Stimulated activated CD8-positive, alpha-beta memory T cell treated with anti-CD3 and anti-CD28 coated beads, Interleukin-7, amount 100 ng/mL, for 48 hours (primary cell): ENCODE measurements around the gene VWCE.

Experiments used
- DNase-seq, 2 donors: peaks; one replicate each; pipeline ENCODE4 v3.0.0-alpha.2; 2020; ENCODE audit warnings: low read depth in 1 of 2; ENCODE audit errors: extremely low read depth in 1 of 2

VWCE gene, protein sequence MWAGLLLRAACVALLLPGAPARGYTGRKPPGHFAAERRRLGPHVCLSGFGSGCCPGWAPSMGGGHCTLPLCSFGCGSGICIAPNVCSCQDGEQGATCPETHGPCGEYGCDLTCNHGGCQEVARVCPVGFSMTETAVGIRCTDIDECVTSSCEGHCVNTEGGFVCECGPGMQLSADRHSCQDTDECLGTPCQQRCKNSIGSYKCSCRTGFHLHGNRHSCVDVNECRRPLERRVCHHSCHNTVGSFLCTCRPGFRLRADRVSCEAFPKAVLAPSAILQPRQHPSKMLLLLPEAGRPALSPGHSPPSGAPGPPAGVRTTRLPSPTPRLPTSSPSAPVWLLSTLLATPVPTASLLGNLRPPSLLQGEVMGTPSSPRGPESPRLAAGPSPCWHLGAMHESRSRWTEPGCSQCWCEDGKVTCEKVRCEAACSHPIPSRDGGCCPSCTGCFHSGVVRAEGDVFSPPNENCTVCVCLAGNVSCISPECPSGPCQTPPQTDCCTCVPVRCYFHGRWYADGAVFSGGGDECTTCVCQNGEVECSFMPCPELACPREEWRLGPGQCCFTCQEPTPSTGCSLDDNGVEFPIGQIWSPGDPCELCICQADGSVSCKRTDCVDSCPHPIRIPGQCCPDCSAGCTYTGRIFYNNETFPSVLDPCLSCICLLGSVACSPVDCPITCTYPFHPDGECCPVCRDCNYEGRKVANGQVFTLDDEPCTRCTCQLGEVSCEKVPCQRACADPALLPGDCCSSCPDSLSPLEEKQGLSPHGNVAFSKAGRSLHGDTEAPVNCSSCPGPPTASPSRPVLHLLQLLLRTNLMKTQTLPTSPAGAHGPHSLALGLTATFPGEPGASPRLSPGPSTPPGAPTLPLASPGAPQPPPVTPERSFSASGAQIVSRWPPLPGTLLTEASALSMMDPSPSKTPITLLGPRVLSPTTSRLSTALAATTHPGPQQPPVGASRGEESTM

DNA sequence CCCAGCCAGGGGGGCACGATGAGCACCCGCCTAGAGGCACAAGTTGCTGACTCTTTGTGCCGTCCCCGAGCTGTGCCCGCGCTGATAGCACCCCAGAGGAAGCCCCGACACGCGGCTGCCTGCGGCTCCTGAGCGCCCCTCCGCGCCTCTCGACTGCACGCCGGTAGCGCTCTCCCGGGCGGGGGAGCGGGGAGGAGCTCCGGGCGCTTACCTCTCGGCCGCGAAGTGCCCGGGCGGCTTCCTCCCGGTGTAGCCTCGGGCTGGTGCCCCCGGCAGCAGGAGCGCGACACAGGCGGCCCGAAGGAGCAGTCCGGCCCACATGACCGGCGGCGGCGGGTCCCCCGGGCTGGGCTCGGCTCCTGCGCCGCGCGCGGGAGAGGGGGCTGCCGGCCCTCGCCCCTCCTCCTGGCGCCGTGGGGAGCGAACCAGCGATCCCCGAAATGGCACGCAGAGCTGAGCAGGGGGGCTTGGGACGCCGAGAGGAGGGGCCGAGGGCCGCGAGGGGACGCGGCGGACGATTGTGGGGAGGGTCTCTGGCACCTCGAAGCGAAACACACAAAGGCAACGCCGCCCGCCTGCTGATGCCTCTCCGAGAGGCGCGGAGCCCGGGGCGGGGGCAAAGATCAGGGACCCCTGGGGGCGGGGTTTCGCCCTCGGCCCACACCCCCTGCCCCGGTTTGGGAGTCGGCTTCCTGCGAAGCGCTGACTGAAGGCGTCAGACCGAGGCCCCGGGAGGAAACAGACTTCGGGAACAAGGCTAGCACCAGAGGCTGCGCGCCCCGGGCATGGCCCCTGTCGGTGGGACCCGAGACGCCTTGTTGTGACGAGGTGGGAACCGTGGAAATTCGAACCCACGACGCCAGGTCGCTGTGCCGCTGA, at the start of gene VWCE:
VWCE (minus strand) TSS at position 600 of the 879 bp plus-strand sequence; CDS start at position 321, 279 bp downstream.
- peak; percentile 55 to 56 for DNase-seq

- DNase-seq, result no peak
Observed at GRCh38 chr11:61343792-61344745, 49.0 kb upstream of the VWCE start.

DNA sequence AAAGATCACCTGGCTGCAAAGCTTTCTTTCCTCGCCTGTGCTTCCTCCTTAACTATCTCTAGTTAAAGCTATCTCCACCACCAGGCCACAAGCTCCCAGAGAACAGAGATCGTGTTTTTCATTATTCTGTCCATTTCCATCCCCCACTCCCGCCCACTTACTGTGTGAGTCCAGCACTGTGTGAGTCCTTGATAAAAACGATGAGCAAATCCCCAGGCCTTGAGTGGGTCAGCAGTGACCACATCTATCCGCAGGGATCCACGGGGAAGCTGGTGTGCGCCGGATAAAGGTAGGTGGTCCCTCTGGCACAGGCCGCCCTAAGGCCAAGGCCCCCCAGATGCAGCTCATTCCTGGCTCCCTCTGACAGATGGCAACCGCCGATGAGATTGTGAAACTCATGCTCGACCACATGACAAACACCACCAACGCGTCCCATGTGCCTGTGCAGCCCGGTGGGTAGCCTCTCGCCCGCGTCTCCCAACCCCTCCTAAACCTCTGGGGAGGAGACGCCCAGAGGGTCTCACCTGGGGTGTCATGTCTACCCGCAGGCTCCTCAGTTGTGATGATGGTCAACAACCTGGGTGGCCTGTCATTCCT, 47.2 kb upstream of the VWCE start:
- no peak for DNase-seq

DNA sequence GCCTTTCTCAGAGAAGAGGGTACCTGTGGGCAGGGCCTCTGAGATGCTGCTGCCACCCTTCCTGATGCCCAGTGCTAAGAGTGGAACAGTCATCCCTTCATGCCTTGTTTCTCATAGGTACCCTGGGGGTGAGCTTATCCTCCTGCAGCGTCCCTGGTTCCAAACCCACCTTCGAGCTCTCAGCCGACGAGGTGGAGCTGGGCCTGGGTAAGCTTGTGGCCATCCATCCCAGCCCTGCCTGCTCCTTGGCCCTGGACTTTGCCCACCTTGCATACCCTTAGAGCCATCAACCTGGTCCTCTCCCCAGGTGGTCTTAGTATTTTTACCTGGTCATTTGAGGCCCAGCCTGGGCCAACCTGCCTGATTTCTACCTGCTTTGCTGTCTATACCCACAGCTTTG, 46.6 kb upstream of the VWCE start:
- DNase-seq, result no peak

- no peak for DNase-seq
Observed at GRCh38 chr11:61340979-61341378, 45.9 kb upstream of the VWCE start.

- DNase-seq, result no peak
Observed at GRCh38 chr11:61339490-61339878, 44.4 kb upstream of the VWCE start.

DNA sequence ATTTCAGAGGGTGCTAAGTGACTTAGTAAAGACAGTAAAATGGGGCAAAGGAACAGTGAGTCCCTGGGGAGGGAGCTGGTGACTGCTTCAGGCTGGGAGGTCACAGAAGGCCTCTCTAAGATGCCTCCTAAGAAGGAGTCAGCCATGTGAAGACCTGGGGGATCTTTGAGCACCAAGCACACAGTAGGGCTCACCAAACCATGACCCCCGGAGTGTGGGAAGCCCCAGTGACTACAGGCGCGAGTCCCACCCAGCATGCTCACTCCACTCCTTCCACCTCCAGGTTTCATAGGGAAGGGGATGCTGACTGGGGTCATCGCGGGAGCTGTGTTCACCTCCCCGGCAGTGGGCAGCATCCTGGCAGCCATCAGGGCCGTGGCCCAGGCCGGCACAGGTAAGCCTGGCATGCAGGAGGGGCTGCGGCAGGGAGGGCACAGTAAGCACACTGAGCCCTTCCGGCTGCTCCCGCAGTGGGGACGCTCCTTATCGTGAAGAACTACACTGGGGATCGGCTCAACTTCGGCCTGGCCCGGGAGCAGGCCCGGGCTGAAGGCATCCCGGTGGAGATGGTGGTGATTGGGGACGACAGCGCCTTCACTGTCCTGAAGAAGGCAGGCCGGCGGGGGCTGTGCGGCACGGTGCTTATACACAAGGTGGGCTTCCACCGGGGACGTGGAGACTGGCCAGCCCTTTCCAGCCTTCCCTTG, 43.8 kb upstream of the VWCE start:
- no peak for DNase-seq

- no peak for DNase-seq
Observed at GRCh38 chr11:61337706-61338470, 42.8 kb upstream of the VWCE start.

DNA sequence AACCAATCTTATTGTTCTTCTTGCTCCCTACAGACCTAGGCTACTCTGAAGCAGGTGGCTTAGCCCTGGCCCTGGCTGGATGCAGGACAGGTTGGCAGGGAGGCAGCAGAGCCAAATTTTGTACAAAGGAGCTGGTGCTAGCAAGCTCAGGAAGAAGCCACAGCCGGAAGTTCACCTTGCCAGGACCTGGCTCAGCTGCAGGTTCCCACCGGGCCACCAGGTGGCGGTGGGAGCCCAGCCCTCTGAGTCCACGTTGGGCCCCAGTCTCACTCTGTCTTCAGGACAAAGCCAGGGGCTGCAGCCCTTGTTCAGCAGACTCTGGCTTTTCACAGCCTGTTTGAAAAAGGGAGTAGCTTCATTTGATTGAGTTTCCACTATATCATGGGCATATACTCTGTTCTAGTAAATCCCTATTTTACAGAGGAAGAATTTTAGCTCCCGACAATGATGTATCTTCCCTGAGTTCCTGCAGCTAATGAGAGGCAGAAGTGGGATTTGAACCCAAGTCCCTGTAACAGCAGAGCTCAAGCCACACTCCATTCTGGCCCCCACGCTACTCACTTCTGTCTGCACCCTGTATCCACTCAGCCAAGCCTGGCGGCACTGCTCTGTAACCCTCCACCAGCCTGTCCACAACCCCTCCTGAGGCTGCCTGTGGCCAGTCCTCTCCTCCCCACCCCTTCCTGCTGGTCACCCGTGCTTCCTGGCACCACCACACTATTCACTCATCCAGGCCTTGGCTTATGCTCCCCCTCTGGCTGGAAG, 41.2 kb upstream of the VWCE start:
- peak; percentile 65 to 67 for DNase-seq

DNA sequence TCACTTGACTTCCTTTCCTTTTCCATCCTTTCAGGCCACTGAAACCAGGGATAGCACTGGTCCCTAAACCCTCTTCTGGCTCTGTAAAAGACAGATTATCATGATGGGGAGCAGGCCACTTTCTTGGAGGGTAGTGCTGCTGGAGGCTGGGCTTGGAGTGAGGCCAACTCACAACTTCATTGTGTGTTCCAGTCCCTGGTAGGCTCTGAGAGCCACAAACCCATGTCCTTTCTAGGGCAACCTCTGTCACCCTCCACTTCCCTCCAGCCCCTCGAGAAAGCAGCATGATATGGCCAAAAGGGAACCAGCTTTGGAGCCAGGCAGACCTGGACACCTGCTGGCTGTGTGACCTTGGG, 40.2 kb upstream of the VWCE start:
- DNase-seq, result no peak

DNA sequence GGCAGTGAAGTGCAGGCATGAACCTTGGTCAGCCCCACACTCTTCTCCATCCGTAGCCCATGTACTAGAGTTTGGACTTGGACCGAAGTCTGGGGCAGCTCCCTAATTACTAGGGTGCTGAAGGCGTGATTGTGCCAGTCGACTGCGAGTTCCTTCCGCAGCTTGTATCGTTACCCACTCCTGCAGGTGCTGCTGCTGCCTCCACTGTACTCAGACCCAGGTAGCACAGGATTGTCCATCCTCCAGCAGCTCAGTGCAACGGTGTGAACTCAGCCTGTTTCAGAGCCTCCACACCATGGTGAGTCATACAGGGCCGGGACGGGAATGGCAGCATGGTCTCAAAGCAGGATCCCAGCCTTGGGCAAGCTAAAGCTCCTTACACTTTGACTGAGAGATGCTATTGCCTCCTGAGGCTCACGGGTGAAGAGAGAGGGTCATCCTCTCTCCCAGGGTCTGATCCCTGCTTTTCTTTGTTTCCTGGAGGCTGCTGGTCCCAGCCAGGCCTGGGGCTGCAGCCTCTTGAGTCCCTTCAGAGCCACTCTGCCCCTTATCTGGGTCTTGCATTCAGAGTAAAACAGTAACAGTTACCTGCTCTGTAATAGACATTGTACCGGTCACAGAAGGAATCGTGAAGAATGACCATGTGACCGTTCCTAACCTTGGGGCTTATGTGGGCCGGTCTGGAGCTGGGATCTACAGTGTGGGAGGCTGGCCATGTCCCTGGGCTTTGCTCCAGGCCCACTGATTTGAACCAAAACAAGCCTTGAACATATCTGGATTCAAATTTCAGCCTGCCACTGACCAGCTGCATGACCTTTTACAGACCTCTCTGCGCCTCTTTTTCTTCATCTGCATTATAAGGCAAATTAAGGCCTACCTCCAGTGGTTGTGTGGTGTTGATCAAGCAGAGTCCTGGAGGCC, 39.6 kb upstream of the VWCE start:
- DNase-seq, result no peak

GRCh38 chr11:61333550-61334433, 38.7 kb upstream of the VWCE start:
- no peak for DNase-seq

DNA sequence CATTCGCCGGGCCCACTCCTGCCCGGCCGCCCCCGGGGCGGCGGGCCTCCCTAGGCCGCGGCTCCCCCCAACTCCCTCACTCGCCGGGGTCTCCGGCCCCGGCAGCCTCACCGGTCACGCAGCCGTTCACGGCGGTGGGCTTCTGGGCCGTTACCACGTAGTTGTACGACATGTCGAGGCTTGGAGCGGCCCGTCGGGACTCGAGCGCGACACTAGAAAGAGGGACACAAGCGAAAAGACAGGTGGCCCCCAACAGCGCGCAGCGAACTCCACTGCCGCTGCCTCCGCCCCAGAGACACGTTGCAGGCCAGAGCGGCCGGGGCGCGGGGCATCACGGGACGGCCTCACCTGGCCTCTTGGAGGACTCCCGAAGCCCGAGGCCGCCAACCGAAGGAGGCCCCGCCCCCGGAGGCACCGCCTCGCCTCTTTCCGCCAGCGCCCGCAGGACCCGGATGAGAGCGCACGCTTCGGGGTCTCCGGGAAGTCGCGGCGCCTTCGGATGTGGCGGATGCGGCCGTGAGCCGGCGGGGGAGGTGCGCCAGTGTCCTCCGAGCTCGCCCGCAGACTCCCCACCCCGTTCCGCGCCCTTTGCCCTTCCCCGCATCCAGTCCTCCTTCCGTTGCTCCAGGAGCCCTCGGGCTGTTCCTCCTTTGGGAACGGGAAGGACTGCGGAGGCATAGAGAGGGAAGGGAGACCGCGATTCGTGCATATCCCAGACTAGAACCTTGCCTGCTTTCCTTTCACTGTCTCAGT, 37.9 kb upstream of the VWCE start, which contains the start of the genes DDB1 and TKFC:
DDB1 (minus strand) TSS at position 309 of the 753 bp plus-strand sequence; CDS start at position 172, 137 bp downstream.
TKFC (plus strand) TSS at position 432 of the 753 bp plus-strand sequence. CDS start 1,501 bp downstream, outside the sequence.
- peak; percentile 97 to 98 for DNase-seq

GRCh38 chr11:61332281-61332796, 37.2 kb upstream of the VWCE start:
- no peak for DNase-seq
